Fibroblast of pulmonary artery (primary cell): ENCODE measurements around the gene HLA-E.

Source experiments
- DNase-seq: peaks from one replicate; pipeline ENCODE4 v3.0.0-alpha.2; 2010; ENCODE audit warnings: low read depth
- H3K4me3 ChIP-seq: replicated peaks from 2 replicates; pipeline ENCODE4 v1.5.1; 2011; ENCODE audit warnings: low read depth, mild to moderate bottlenecking, control low read depth, low read length, moderate library complexity
- CTCF ChIP-seq: IDR thresholded peaks from 2 replicates; pipeline ENCODE4 v1.5.1; 2011; ENCODE audit warnings: mild to moderate bottlenecking, control low read depth, low read length, inconsistent platforms; ENCODE audit errors: missing control alignments

HLA-E gene

GRCh38 chr6:30489081-30490025 is at the start of gene HLA-E:
TSS of gene HLA-E (plus strand) at chr6:30489509. CDS start at chr6:30489532, 23 bp downstream.
- TF ChIP-seq CTCF, result no peak
- DNase-seq, result peak; percentile 100
- H3K4me3 ChIP-seq, result peak within 1 kb of the TSS; percentile 98

GRCh38 chr6:30441171-30441570 is 48.1 kb upstream of the HLA-E start:
- H3K4me3 ChIP-seq, result no peak overlapping the region
- no peak for TF ChIP-seq CTCF
- no peak for DNase-seq

GRCh38 chr6:30443657-30444450 is 45.5 kb upstream of the HLA-E start:
- DNase-seq, result no peak
- TF ChIP-seq CTCF, result no peak
- no peak overlapping the region for H3K4me3 ChIP-seq

- no peak for TF ChIP-seq CTCF
- no peak overlapping the region for H3K4me3 ChIP-seq
- no peak for DNase-seq
Measured at GRCh38 chr6:30444451-30444742, 44.9 kb upstream of the HLA-E start.

- H3K4me3 ChIP-seq, result no peak overlapping the region
- TF ChIP-seq CTCF, result no peak
- DNase-seq, result no peak
Measured at GRCh38 chr6:30446259-30446658, 43.0 kb upstream of the HLA-E start.

- DNase-seq, result no peak
- TF ChIP-seq CTCF, result peak; percentile 37
- no peak overlapping the region for H3K4me3 ChIP-seq
Measured at GRCh38 chr6:30447237-30447636, 42.1 kb upstream of the HLA-E start.
